ENCODE data around the gene NUDT8.
"Not testable (repeated sequence)": the region's sequence is repeated elsewhere in the genome, so short reads cannot be mapped to it uniquely, and the experiment has no call there.

NUDT8 gene

DNA sequence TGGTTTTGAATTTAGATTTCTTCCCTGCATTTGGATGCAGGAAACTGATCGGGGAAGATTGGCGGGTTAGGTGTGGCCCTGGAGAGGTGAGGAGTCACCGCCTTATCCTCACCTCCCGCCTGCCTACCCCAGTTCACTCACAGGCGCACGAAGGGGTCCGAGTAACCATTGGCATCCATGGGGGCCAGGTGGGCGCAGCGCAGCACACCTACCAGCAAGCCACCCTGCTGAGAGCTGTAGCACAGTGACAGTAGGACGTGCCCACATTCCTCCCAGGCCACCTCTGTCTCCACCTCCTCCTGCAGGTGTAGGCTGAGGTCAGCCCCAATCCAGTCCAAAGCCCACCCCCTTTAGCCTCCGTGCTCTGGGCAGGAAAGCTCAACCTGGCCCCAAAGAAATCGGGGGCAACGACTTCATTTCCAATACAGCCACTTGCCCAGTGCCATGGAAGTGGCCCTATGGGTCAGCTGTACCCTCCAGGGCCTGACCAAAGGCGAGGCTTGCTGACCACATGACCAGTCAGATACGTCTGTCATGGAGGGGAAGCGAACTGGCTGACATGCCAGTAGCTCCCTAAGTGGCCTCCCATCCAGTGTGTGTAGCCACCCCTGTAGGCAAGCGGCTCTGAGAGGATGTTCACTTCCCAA, 16.3 kb downstream of the NUDT8 start:
- DNase-seq (ENCODE audit: low read depth in 2 of 2) = no peak

DNA sequence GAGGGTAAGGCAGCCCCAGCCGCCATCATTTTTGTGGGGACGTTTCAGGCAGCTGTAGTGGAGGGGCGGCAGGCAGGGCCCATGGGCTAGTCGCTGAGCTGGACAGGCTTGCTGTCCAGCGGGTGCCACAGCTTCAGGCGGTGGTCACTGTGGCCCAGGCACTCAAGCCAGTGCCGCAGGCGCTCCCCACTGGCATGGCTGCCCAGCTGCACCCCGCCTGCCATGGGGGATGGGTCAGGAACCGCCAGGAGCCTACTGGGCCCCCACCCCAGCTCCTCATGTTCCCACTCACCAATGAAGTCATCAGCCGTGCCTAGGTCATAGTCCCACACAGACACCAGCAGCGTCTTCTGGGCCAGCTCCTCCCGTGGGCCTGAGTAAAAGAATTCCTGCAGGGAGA, 17.0 kb downstream of the NUDT8 start:
- no peak for DNase-seq (ENCODE audit: low read depth in 2 of 2)

DNA sequence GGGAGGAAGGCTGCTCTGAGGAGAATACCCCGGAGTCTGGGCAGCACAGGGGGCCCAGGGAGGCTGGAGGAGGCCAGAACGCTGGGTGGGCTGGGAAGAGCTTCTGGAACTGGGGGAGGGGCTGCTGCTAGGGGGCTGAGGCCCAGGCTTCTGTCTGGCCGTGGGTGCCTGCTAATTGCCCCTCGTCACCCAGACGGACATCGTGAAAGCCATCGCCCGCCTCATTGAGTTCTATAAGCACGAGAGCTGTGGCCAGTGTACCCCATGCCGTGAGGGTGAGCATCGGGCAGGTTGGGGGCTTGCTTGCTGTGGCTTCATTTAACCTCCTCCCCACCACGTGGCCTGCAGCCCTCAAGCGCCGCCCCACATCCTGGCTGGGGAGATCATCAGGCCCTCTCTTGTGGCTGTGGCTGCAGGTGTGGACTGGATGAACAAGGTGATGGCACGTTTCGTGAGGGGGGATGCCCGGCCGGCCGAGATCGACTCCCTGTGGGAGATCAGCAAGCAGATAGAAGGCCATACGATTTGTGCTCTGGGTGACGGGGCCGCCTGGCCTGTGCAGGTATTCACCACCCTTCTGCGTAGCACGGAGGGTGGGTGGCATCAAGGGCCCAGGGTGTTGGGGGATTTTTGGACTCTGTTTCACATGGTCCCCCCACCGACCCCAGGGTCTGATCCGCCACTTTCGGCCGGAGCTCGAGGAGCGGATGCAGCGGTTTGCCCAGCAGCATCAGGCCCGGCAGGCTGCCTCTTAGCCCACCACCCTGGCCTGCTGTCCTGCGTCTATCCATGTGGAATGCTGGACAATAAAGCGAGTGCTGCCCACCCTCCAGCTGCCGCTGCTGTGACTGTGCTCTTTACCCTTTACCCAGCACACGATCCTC, 17.8 kb downstream of the NUDT8 start:
- no peak for DNase-seq (ENCODE audit: low read depth in 2 of 2)

DNA sequence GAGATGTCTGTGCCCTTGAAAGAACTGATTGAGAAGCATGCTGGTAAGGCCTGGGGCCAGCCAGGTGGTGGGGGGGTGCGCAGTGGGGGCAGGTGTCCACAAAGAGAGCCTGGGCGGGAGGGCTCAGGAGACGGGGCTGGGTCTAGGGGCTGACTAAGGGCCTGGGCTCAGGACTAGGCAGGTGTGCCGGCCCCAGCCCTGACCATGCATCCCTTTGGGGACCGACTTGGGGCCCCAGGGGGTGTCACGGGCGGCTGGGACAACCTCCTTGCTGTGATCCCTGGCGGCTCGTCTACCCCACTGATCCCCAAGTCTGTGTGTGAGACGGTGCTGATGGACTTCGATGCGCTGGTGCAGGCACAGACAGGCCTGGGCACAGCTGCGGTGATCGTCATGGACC, 18.6 kb downstream of the NUDT8 start:
- DNase-seq (ENCODE audit: low read depth in 2 of 2) = no peak

DNA sequence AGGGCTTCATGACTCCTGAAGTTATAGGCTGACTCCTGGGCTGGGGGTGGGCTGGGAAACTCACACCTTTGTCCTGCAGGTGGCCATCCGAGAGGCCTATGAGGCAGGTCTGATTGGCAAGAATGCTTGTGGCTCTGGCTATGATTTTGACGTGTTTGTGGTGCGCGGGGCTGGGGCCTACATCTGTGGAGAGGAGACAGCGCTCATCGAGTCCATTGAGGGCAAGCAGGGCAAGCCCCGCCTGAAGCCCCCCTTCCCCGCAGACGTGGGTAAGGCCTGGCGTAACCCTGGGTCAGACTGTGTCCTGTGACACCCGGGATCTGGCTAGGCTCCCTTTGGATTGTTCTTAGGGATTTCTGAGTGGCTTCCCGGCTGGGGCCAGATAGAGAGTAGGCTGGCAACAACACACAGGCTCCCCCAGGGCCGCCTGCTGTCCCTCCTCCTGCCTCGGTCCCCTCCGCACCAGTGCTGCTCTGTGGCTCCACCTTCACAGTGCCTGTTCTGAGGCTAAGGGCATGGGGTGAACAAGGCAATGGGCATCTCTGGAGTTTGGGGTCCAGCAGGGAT, 19.4 kb downstream of the NUDT8 start:
- no peak for DNase-seq (ENCODE audit: low read depth in 2 of 2)

DNA sequence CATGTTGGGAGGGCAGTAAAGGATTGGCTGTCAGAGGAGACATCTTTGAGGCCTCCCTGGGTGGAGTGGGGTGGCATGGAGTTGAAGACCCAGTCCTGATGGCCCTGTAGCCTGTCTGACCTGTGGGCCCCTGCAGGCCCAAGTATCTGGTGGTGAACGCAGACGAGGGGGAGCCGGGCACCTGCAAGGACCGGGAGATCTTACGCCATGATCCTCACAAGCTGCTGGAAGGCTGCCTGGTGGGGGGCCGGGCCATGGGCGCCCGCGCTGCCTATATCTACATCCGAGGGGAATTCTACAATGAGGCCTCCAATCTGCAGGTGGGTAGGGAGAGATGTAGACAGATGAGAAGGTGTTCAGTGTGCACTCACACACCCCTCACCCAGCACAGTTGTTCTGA, 20.4 kb downstream of the NUDT8 start:
- no peak for DNase-seq (ENCODE audit: low read depth in 2 of 2)

DNA sequence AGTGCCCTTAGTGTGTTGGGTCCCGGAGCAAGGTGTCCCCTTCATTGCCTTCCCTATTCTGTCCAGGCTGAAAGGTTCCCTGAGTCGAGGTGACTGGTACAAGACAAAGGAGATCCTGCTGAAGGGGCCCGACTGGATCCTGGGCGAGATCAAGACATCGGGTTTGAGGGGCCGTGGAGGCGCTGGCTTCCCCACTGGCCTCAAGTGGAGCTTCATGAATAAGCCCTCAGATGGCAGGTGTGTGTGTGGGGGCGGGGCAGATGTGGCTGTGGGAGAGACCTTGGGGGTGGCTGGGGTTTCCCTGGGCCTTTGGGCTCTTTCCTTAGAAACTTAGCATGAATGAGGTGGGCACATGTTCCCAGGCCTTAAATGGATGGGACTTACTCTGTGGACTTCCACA, 21.3 kb downstream of the NUDT8 start:
- no peak for DNase-seq (ENCODE audit: low read depth in 2 of 2)

DNA sequence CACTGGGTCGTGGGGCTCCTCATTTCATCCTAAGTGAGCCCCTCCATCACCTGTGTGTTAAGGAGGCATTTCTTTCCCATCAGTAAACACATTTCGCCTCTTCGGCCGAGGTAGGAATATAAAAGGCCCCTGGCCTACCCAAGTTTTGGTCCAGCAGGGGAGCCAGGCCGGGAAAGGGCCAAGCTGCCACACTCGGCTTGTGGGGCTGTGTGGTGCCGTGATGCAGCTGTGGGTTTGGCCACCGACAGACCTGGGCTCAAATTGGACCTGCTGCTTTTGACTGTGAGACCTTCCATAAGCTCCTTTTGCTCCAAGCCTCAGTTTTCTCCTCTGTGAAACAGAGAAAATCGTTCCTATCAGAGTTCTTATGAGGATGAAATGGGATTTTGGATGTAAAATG, 22.2 kb downstream of the NUDT8 start:
- DNase-seq (ENCODE audit: low read depth in 2 of 2) = no peak

DNA sequence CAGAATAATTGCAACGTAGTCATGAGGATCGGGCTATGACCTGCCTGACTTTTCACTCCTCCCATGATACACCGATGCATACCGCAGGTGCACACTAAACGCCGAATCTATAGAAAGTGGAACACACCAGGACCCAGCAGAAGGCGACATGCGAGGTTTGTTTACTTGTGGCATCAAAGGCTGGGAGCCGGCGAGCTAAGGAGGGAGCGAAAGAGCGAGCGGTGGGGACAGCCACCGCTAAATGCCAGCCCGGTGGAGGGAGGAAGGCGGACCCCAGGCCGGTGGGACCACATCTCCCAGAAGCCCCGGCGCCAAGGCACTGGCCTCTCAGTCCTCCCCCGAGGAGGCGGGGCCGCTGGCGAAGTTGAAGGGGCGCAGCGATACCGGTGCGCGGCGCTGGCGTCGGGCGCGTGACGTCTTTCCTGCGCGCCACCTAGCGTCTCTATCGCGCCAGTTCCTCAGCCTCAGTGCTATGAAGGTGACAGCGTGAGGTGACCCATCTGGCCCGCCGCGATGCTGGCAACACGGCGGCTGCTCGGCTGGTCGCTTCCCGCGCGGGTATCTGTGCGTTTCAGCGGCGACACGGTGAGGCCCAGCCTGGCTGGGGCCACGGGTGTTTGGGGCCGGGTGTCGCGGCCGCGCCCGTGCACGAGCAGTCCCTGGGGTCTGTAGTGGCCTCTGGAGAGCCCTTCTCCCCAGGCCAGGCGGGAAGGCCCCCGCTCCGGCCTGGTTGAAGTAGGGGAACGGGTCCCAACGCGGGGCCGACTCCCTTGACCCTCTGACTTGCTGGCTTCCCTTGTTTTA, 23.0 kb downstream of the NUDT8 start, which contains the start of gene NDUFV1:
Gene NDUFV1, plus strand, starts transcription at position 445 of the 804 bp plus-strand sequence. Its CDS starts 69 bp downstream, at position 514.
- DNase-seq (ENCODE audit: low read depth in 2 of 2) = peak; percentile 90 to 93

DNA sequence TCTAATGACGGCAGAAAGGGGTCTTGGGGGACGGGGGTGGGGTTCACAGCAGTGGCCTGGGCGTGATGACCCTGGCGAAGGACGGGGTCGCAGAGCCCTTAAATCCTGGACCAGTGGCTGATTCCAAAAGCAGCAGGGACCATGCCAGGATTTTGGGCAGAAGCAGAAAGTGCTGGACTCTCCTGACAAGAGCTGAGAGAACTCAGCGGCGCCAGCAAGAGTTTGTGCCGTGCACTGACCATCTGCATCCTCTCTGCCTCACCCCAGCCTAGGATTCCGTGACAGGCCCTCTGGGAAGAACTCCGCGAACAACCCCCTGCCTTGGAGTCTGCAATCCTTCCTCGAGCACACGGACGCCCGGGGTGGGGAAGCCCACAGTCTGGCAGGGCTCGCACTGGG, 23.6 kb downstream of the NUDT8 start:
- no peak for DNase-seq (ENCODE audit: low read depth in 2 of 2)

DNA sequence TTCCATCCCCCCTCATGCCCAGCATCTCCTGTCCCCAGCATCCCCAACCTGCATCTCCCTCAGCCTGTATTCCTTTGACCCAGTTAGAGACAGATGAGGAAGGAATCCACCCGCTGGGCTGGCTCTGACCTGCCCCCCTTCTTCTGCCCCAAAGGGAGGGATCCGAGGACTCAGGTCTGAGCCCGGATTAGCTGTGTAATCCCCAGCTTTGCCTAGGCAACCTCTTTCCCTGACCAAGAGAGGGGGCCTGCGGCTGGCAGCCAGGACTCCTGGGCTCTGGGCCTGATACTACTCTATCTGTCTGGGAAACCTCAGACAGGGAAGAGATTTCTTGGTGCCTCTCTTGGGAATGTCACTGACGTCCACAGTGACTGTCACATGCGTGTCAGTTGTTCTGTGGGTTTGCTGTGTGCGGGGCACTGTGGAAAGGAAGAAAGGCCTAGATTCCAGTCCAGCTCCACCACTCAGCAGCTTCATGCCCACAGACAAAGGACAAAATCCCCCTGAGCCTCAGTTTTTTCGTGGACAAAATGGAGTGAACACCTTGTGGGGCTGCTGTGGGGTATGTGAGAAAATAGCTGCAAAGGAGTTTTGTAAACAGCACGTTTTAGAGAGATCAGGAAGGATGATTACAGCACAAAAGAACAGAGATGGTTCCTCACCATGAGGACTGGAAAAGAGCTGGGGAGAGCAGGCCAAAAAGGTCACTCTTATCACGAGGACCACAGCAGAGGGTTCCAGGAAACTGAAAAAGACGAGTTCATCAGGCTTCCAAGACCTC, 24.3 kb downstream of the NUDT8 start:
- no peak for DNase-seq (ENCODE audit: low read depth in 2 of 2)

DNA sequence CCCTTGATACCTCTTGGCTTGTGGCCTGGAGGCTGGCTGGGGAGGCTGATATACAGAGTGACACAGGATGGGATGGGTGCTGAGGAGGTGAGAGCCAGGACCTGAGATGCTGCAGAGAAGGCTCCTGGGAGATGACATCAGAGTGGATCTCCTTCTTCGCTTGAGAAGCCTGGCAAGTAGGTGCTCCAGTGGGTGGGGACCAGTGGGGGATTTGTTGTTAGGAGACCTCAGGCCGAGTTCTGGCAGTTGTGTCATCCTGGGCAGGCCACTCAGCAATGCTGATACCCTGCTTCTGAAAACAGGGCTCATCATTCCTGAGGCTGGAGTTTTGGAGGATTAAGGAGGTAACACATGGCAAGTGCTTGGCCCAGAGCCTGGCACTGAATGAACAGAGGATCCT, 24.9 kb downstream of the NUDT8 start:
- no peak for DNase-seq (ENCODE audit: low read depth in 2 of 2)

DNA sequence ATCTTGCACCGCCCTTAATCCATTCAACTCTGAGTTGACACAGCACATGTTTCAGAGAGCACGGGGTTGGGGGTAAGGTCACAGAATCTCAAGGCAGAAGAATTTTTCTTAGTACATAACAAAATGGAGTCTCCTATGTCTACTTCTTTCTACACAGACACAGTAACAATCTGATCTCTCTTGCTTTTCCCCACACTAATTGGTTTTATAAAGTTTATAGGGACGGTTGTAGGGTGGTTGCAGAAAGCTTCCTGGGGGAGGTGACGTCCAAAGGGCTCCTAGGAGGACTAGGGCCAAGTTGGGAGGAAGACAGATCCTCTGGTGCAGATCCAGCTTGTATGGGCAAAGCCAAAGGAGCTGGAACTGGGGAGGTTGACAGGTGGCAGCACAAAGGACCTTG, 25.6 kb downstream of the NUDT8 start:
- DNase-seq (ENCODE audit: low read depth in 2 of 2) = not testable (repeated sequence)

DNA sequence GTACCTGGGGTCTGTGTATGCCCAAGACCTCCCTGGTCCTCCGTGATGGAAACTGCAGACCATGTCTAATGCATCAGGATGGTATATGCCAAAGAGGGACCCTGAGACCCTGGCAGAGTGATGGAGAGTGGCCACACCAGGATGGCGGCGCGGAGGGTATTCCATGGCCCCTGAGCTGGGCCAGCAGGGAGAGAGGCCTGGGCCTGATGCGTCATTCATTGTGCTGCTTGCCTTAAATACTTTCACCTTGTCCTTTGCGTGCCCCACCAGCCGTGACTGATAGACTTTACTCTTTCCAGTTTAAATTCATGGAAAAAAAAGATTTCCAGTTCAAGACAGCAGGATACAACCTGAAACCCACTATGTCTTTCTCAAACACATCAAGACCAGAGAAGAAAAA, 28.6 kb downstream of the NUDT8 start:
- no peak for DNase-seq (ENCODE audit: low read depth in 2 of 2)

DNA sequence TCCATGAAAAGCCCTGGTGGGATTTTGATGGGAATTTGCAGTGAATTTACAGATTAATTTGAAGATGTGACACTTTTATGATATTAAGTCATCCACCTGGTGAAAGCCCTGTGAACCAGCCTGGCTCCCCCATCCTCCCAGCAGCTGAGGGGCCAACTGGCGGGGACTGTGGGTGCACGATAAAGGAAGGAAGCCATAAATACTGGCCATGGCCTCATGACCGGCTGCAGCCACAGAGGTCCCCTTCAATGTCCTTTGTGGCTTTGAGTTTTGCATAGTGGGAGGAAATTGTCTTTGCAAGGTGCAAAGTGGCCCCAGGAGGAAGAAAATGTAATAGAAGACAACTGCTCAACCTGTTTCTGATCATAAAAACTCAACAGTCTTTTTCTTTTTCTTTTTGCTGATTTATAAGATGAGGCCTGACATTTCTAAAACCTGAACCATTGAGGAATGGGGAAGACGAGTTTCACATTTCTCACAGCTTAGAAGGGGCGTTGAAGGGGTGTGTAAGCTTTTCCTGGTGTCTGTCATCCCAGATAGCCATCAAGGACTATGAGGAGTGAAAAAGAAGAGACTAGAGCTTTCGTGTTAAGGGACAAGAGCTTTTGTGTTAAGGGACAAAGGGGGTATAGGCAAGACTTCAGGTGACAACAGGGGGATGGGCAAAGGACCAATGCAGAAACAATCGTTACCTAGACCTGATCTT, 29.3 kb downstream of the NUDT8 start:
- no peak for DNase-seq (ENCODE audit: low read depth in 2 of 2)

DNA sequence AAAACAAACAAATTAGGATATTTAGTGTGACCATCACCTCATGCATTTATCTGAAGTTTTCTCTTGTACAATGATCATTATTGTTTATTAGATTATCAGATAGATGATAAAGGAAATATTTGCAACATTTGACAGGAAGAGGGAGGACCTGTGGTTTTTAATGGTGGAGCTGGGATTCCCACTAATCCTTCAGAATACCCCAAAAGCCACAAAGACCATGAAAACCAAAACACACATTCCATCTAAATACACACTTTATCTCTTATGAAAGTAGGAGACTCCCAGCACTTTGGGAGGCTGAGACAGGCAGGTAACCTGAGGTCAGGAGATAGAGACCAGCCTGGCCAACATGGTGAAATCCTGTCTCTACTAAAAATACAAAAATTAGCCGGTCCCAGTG, 30.6 kb downstream of the NUDT8 start:
- no peak for DNase-seq (ENCODE audit: low read depth in 2 of 2)

DNA sequence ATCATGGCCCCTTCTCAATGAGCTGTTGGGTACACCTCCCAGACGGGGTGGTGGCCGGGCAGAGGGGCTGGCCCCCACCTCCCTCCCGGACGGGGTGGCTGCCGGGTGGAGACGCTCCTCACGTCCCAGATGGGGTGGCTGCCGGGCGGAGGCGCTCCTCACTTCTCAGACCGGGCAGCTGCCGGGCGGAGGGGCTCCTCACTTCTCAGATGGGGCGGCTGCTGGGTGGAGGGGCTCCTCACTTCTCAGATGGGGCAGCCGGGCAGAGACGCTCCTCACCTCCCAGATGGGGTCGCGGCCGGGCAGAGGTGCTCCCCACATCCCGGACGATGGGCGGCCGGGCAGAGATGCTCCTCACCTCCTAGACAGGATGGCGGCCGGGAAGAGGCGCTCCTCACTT, 31.8 kb downstream of the NUDT8 start:
- DNase-seq (ENCODE audit: low read depth in 2 of 2) = not testable (repeated sequence)

DNA sequence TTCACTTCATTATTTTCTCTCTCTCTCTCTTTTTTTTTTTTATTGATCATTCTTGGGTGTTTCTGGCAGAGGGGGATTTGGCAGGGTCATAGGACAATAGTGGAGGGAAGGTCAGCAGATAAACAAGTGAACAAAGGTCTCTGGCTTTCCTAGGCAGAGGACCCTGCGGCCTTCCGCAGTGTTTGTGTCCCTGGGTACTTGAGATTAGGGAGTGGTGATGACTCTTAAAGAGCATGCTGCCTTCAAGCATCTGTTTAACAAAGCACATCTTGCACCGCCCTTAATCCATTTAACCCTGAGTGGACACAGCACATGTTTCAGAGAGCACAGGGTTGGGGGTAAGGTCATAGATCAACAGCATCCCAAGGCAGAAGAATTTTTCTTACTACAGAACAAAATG, 32.3 kb downstream of the NUDT8 start:
- DNase-seq (ENCODE audit: low read depth in 2 of 2) = not testable (repeated sequence)

DNA sequence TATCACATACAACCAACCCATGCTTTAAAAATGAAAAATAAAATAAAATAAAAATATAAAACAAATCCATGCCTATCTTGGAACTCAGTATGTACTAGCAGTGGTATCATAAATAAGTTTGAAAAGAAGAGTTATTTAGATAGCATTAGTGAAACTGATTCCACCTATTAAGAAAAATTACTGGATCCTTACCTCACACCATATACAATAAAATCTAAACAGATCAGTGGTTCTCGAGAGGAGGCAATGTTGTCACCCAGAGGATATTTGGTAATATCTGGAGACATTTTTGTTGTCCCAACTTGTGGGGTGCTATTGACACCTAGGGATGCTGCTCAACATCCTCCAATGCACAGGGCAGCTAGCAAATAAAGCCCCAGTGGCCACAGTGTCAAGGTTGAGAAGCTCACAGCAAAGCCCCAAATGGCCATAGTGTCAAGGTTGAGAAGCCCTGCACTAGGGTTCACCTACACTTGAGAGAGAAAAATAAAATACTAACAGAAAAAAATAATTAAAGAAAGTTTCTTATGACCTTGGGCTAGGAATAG, 32.9 kb downstream of the NUDT8 start:
- DNase-seq (ENCODE audit: low read depth in 2 of 2) = no peak

DNA sequence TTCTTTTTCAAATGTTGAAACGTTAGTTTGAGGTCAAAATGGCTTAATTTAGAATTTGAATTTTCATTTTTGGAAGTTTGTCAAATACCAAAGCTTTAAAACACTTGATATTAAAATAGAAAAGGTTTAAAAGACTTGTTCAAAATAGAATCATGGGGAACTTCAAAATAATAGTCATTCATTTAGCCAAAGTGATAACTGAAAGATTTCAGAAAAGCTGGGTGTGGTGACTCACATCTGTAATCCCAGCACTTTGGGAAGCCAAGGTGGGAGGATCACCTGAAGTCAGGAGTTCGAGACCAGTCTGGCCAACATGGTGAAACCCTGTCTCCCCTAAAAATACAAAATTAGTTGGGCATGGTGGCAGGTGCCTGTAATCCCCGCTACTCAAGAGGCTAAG, 35.3 kb downstream of the NUDT8 start:
- DNase-seq (ENCODE audit: low read depth in 2 of 2) = no peak

DNA sequence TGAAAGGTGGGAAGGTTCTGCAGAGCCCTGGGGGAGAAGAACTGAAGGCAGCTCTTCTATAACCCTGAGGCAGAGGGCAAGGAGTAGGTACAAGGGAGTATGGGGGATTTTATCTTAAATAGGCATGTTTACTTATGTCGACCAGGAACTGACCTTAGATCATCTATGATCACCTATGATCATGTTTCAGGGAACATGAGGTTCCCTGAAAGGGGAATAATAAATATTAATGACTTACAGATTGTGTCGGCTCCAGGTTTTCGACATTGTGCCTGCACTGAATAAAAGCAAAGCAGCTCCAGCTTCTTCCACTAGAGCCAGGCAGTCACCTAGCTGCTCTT, 36.2 kb downstream of the NUDT8 start:
- DNase-seq (ENCODE audit: low read depth in 2 of 2) = no peak
